Measurements from ENCODE around the gene WLS.
"Not testable (repeated sequence)": the region's sequence is repeated elsewhere in the genome, so short reads cannot be mapped to it uniquely, and the experiment has no call there.

The WLS gene

GRCh38 chr1:68197891-68198290 is 34.4 kb downstream of the WLS start:
- no peak for DNase-seq

- DNase-seq, result no peak
These were observed 34.9 kb downstream of the WLS start for GRCh38 chr1:68197461-68197860.

GRCh38 chr1:68196676-68197075 is 35.6 kb downstream of the WLS start:
- no peak for DNase-seq

GRCh38 chr1:68191717-68192116 is 40.6 kb downstream of the WLS start:
- no peak for DNase-seq

GRCh38 chr1:68188644-68189340 is 43.5 kb downstream of the WLS start:
- DNase-seq, result no peak

GRCh38 chr1:68188060-68188538 is 44.2 kb downstream of the WLS start:
- no peak for DNase-seq

GRCh38 chr1:68185743-68186142 is 46.6 kb downstream of the WLS start:
- no peak for DNase-seq

GRCh38 chr1:68183895-68184294 is 48.4 kb downstream of the WLS start:
- no peak for DNase-seq

GRCh38 chr1:68181165-68181556 is 51.2 kb downstream of the WLS start:
- DNase-seq, result no peak

- DNase-seq, result no peak
These were observed 51.7 kb downstream of the WLS start for GRCh38 chr1:68180441-68181164.

- DNase-seq, result peak; percentile 51
These were observed 53.4 kb downstream of the WLS start for GRCh38 chr1:68178821-68179490.

GRCh38 chr1:68175621-68176398 is 56.5 kb downstream of the WLS start:
- DNase-seq, result no peak

- peak; percentile 63 for DNase-seq
These were observed 57.6 kb downstream of the WLS start for GRCh38 chr1:68174738-68175113.

- DNase-seq, result peak; percentile 90
These were observed 58.2 kb downstream of the WLS start for GRCh38 chr1:68173936-68174737.

GRCh38 chr1:68173283-68173935 is 58.9 kb downstream of the WLS start:
- DNase-seq, result no peak

- DNase-seq, result not testable (repeated sequence)
These were observed 60.5 kb downstream of the WLS start for GRCh38 chr1:68171795-68172194.

GRCh38 chr1:68168545-68169171 is 63.7 kb downstream of the WLS start:
- DNase-seq, result no peak

GRCh38 chr1:68167211-68167610 is 65.1 kb downstream of the WLS start:
- DNase-seq, result no peak

- DNase-seq, result no peak
These were observed 66.0 kb downstream of the WLS start for GRCh38 chr1:68166348-68166747.

GRCh38 chr1:68165665-68166064 is 66.7 kb downstream of the WLS start:
- DNase-seq, result no peak

- no peak for DNase-seq
These were observed 67.4 kb downstream of the WLS start for GRCh38 chr1:68164918-68165317.

All from fibroblast of skin of right quadriceps (primary cell).